WTC11 (cell line): Measurements from ENCODE around the gene RGS11. TPM values are rescaled to one million over a fixed set of nuclear protein-coding genes. Genes with fewer than 3 reads are reported as not detected.

Experiments used
- ATAC-seq: fragments of 200-7000 bp; cut with Tn5 transposase; 2 replicates; pipeline ENCODE4 v1.10.0; 2021; ENCODE audit warnings: mild to moderate bottlenecking, moderate library complexity
- CTCF ChIA-PET: fragments of 300-600 bp; sonication (Branson Sonifier 250); formaldehyde crosslinking; loops from one replicate; lab custom pipeline; 2021; ENCODE audit warnings: antibody characterized with exemption; lab: Charles Lee
- POLR2A ChIA-PET: fragments of 350-600 bp; sonication (Branson Sonifier 250); formaldehyde crosslinking; loops from one replicate; lab custom pipeline; 2021; ENCODE audit warnings: antibody characterized with exemption; lab: Charles Lee
- DNase-seq: peaks from one replicate; pipeline ENCODE4 v3.0.0; 2021; ENCODE audit warnings: low spot score
- H3K27ac Mint-ChIP-seq: 2 replicates; pipeline ENCODE4 v1.8.0; 2021; ENCODE audit warnings: mixed read lengths
- H3K27me3 Mint-ChIP-seq: 2 replicates; pipeline ENCODE4 v1.8.0; 2021; ENCODE audit warnings: low read depth, mild to moderate bottlenecking, moderate library complexity, mixed read lengths
- H3K36me3 Mint-ChIP-seq: 2 replicates; pipeline ENCODE4 v1.8.0; 2021; ENCODE audit warnings: mixed read lengths
- H3K4me1 Mint-ChIP-seq: 2 replicates; pipeline ENCODE4 v1.8.0; 2022; ENCODE audit warnings: mixed read lengths
- H3K4me3 Mint-ChIP-seq: 2 replicates; pipeline ENCODE4 v1.8.0; 2021; ENCODE audit warnings: mild to moderate bottlenecking, moderate library complexity, mixed read lengths
- H3K9me3 Mint-ChIP-seq: 2 replicates; pipeline ENCODE4 v1.8.0; 2021; ENCODE audit warnings: mixed read lengths
- ARID4B ChIP-seq: sonication (generic); formaldehyde crosslinking; IDR thresholded peaks from 2 replicates; pipeline ENCODE4 v1.8.0; 2023; ENCODE audit warnings: missing genetic modification reagents, mild to moderate bottlenecking, borderline replicate concordance
- CDX4 ChIP-seq: fragments of 250-450 bp; sonication (Bioruptor Pico); IDR thresholded peaks from 2 replicates; pipeline ENCODE4 v1.9.0; 2021; ENCODE audit warnings: moderate library complexity, mild to moderate bottlenecking, inconsistent platforms, borderline replicate concordance
- E2F4 ChIP-seq: sonication (generic); formaldehyde crosslinking; IDR thresholded peaks from 2 replicates; pipeline ENCODE4 v1.8.1; 2022; ENCODE audit warnings: low read depth, mild to moderate bottlenecking, moderate library complexity, missing genetic modification reagents, borderline replicate concordance
- ELF4 ChIP-seq: sonication (generic); formaldehyde crosslinking; IDR thresholded peaks from 2 replicates; pipeline ENCODE4 v1.8.1; 2022; ENCODE audit warnings: low read depth, mild to moderate bottlenecking, moderate library complexity, missing genetic modification reagents
- ESRRA ChIP-seq: sonication (generic); formaldehyde crosslinking; IDR thresholded peaks from 2 replicates; pipeline ENCODE4 v1.8.1; 2022; ENCODE audit warnings: mild to moderate bottlenecking, missing genetic modification reagents, borderline replicate concordance
- ETV6 ChIP-seq: sonication (generic); formaldehyde crosslinking; IDR thresholded peaks from 2 replicates; pipeline ENCODE4 v1.8.1; 2022; ENCODE audit warnings: mild to moderate bottlenecking, missing genetic modification reagents
- FOXK1 ChIP-seq: sonication (generic); formaldehyde crosslinking; IDR thresholded peaks from 2 replicates; pipeline ENCODE4 v1.8.0; 2022; ENCODE audit warnings: mild to moderate bottlenecking, moderate library complexity, missing genetic modification reagents
- FOXP4 ChIP-seq: sonication (generic); formaldehyde crosslinking; IDR thresholded peaks from 2 replicates; pipeline ENCODE4 v1.8.0; 2022; ENCODE audit warnings: mild to moderate bottlenecking, missing genetic modification reagents
- HMGA2 ChIP-seq: fragments of 250-450 bp; sonication (Bioruptor Pico); IDR thresholded peaks from 2 replicates; pipeline ENCODE4 v1.4.0; 2021; ENCODE audit warnings: mild to moderate bottlenecking, moderate library complexity
- MYBL2 ChIP-seq: sonication (generic); formaldehyde crosslinking; IDR thresholded peaks from 2 replicates; pipeline ENCODE4 v1.8.1; 2023; ENCODE audit warnings: mild to moderate bottlenecking, moderate library complexity, missing genetic modification reagents
- PRRX2 ChIP-seq: fragments of 250-450 bp; sonication (Bioruptor Pico); IDR thresholded peaks from 2 replicates; pipeline ENCODE4 v1.8.0; 2021; ENCODE audit warnings: mild to moderate bottlenecking
- TCF7 ChIP-seq: sonication (generic); formaldehyde crosslinking; IDR thresholded peaks from 2 replicates; pipeline ENCODE4 v1.8.0; 2022; ENCODE audit warnings: mild to moderate bottlenecking, low read depth, missing genetic modification reagents, moderate library complexity
- TEAD1 ChIP-seq: sonication (generic); formaldehyde crosslinking; IDR thresholded peaks from 2 replicates; pipeline ENCODE4 v1.8.0; 2022; ENCODE audit warnings: mild to moderate bottlenecking, missing genetic modification reagents
- TP53 ChIP-seq: sonication (generic); formaldehyde crosslinking; IDR thresholded peaks from 2 replicates; pipeline ENCODE4 v1.8.1; 2023; ENCODE audit warnings: mild to moderate bottlenecking, missing genetic modification reagents
- USF1 ChIP-seq: sonication (generic); formaldehyde crosslinking; IDR thresholded peaks from 2 replicates; pipeline ENCODE4 v1.8.0; 2022; ENCODE audit warnings: mild to moderate bottlenecking, missing genetic modification reagents
- ZNF138 ChIP-seq: sonication (generic); formaldehyde crosslinking; conservative IDR thresholded peaks from 2 replicates; pipeline ENCODE4 v1.8.1; 2022; ENCODE audit warnings: mild to moderate bottlenecking, moderate library complexity, missing genetic modification reagents
- ZNF219 ChIP-seq: sonication (generic); formaldehyde crosslinking; IDR thresholded peaks from 2 replicates; pipeline ENCODE4 v1.8.0; 2023; ENCODE audit warnings: missing genetic modification reagents, mild to moderate bottlenecking, borderline replicate concordance
- ZNF416 ChIP-seq: fragments of 250-450 bp; sonication (Bioruptor Pico); IDR thresholded peaks from 2 replicates; pipeline ENCODE4 v1.9.0; 2021; ENCODE audit warnings: mild to moderate bottlenecking, inconsistent platforms
- ZNF423 ChIP-seq: fragments of 250-450 bp; sonication (Bioruptor Pico); IDR thresholded peaks from 2 replicates; pipeline ENCODE4 v2.1.2; 2022; ENCODE audit warnings: mild to moderate bottlenecking, moderate library complexity
- ZNF532 ChIP-seq: fragments of 250-450 bp; sonication (Bioruptor Pico); IDR thresholded peaks from 2 replicates; pipeline ENCODE4 v1.9.0; 2021; ENCODE audit warnings: mild to moderate bottlenecking, borderline replicate concordance
- total RNA-seq: library from RNA; stranded (reverse); gene quantifications from 3 replicates; pipeline ENCODE4 v1.2.3, GENCODE V29; 2021

Gene RGS11
- total RNA-seq, 1 experiment from 2014 or later, result 1.8 TPM

GRCh38 chr16:293043-293775, 17.5 kb upstream of the RGS11 start:
- POLR2A ChIA-PET, result no interaction called here
- 0 out of 2 replicates have a peak, but pooled peaks cover 9% of the 10 kb centered on the region for H3K36me3 Mint-ChIP-seq
- no peak for TF ChIP-seq CDX4 (CRISPR knock-in tag)
- no peak for TF ChIP-seq PRRX2 (CRISPR knock-in tag)
- TF ChIP-seq ETV6 (CRISPR knock-in tag), result no peak
- H3K27me3 Mint-ChIP-seq, result no peaks in the 10 kb centered on the region
- CTCF ChIA-PET, result interaction anchor here (1.0 kb wide), 1 partner anchor 26 kb away, joined by 3 read pairs; no protein-coding TSS in a partner anchor
- no peak for DNase-seq
- no peak overlapping the region for H3K27ac Mint-ChIP-seq
- H3K4me1 Mint-ChIP-seq, result no peaks in the 10 kb centered on the region
- no peak overlapping the region for H3K4me3 Mint-ChIP-seq
- no peaks in the 10 kb centered on the region for H3K9me3 Mint-ChIP-seq
- ATAC-seq, result no peak

GRCh38 chr16:291539-291938, 15.8 kb upstream of the RGS11 start:
- no peak for ATAC-seq
- TF ChIP-seq ZNF416, result no peak
- no peak for TF ChIP-seq ARID4B
- no peak for TF ChIP-seq ELF4
- no peak for TF ChIP-seq HMGA2 (CRISPR knock-in tag)
- no peak for TF ChIP-seq ZNF532 (CRISPR knock-in tag)
- TF ChIP-seq TEAD1 (CRISPR knock-in tag), result no peak
- no peak for TF ChIP-seq FOXK1 (CRISPR knock-in tag)
- no peak for TF ChIP-seq ZNF423
- TF ChIP-seq ESRRA (CRISPR knock-in tag), result no peak
- no peak for TF ChIP-seq E2F4 (CRISPR knock-in tag)
- TF ChIP-seq USF1 (CRISPR knock-in tag), result no peak
- TF ChIP-seq TCF7 (CRISPR knock-in tag), result no peak
- no peak for TF ChIP-seq FOXP4 (CRISPR knock-in tag)
- TF ChIP-seq ZNF138 (CRISPR knock-in tag), result no peak
- TF ChIP-seq TP53 (CRISPR knock-in tag), result no peak
- TF ChIP-seq MYBL2 (CRISPR knock-in tag), result no peak
- no peak for TF ChIP-seq ZNF219 (CRISPR knock-in tag)

More at GRCh38 chr16:291539-291938, 15.8 kb upstream of the RGS11 start:
- H3K36me3 Mint-ChIP-seq, result peaks cover 20% of the 10 kb centered on the region
- H3K4me3 Mint-ChIP-seq, result no peak overlapping the region
- ChIA-PET POLR2A (interaction anchor here (0.5 kb wide), 1 partner anchor 16 kb away, joined by 3 read pairs; the partner anchor contains the start of gene RGS11), CTCF (interaction anchor here (1.0 kb wide), 1 partner anchor 194 kb away, joined by 3 read pairs; no protein-coding TSS in a partner anchor)
- DNase-seq, result no peak
- no peak overlapping the region for H3K27ac Mint-ChIP-seq
- no peaks in the 10 kb centered on the region for H3K4me1 Mint-ChIP-seq
- no peaks in the 10 kb centered on the region for H3K9me3 Mint-ChIP-seq
- H3K27me3 Mint-ChIP-seq, result no peaks in the 10 kb centered on the region
